Tibial nerve (tissue), 4 donors: ENCODE results near the gene PCSK5.

ENCODE experiments used
- CTCF ChIP-seq, 5 experiments: fragments of 200-600 bp in 3 of 5; fragments of 450-650 bp in 2 of 5; sonication (generic) in 3 of 5; IDR thresholded peaks; one replicate each; pipeline ENCODE4 v1.5.1; 2016 to 2019; ENCODE audit warnings: antibody characterized with exemption in 5 of 5, mild to moderate bottlenecking in 3 of 5, moderate library complexity in 2 of 5
- EP300 ChIP-seq, 2 donors: sonication (generic); formaldehyde crosslinking; IDR thresholded peaks; one replicate each; pipeline ENCODE4 v1.6.1; 2017; ENCODE audit warnings: antibody characterized with exemption in 2 of 2, mild to moderate bottlenecking in 1 of 2
- POLR2A ChIP-seq, 2 donors: fragments of 450-650 bp; IDR thresholded peaks; one replicate each; pipeline ENCODE4 v1.6.1; 2017; ENCODE audit warnings: antibody characterized with exemption in 2 of 2, mild to moderate bottlenecking in 2 of 2, moderate library complexity in 2 of 2

GRCh38 chr9:75918909-75919308 is 28.4 kb downstream of the PCSK5 start:
- TF ChIP-seq EP300 (IDR thresholded peaks at IDR 0.05) (no peak), CTCF (IDR thresholded peaks at IDR 0.05) (no peak), POLR2A (IDR thresholded peaks at IDR 0.05) (no peak)
